ENCODE measurements around the gene RAB6A.

DNA sequence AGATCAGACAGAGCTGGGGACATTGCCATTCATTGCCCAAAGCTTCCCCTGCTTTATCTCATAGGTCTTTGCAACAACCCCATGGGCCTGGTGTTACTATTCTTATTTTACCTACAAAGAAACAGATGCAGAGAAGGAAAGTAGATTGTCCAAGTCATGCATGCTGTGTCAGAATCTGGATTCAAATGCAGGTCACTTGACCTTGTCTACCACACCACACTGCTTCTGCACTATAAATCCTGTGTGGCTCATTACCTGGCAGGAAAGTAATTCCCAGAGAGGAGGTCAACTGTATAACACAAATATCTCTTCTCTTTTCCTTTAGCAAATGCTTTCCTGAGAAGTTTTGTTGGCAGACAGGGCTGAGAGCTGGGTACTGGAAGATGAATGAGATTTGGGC, 96.0 kb downstream of the RAB6A start:
- TF ChIP-seq, protein P1, sequence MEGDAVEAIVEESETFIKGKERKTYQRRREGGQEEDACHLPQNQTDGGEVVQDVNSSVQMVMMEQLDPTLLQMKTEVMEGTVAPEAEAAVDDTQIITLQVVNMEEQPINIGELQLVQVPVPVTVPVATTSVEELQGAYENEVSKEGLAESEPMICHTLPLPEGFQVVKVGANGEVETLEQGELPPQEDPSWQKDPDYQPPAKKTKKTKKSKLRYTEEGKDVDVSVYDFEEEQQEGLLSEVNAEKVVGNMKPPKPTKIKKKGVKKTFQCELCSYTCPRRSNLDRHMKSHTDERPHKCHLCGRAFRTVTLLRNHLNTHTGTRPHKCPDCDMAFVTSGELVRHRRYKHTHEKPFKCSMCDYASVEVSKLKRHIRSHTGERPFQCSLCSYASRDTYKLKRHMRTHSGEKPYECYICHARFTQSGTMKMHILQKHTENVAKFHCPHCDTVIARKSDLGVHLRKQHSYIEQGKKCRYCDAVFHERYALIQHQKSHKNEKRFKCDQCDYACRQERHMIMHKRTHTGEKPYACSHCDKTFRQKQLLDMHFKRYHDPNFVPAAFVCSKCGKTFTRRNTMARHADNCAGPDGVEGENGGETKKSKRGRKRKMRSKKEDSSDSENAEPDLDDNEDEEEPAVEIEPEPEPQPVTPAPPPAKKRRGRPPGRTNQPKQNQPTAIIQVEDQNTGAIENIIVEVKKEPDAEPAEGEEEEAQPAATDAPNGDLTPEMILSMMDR (IDR thresholded peaks at IDR 0.05) = no peak
- TF ChIP-seq POLR2A (IDR thresholded peaks at IDR 0.05) = no peak
